Peyer's patch (tissue), 4 donors: Measurements from ENCODE around the gene ZBTB47.

ENCODE experiments used
- CTCF ChIP-seq, 6 experiments: fragments of 450-650 bp in 4 of 6; fragments of 200-600 bp in 2 of 6; sonication (generic) in 1 of 6; IDR thresholded peaks; one replicate each; pipeline ENCODE4 v1.5.1; 2017 to 2019; ENCODE audit warnings: antibody characterized with exemption in 6 of 6, mild to moderate bottlenecking in 3 of 6, moderate library complexity in 1 of 6
- POLR2A ChIP-seq, 2 donors: fragments of 450-650 bp; IDR thresholded peaks; one replicate each; pipeline ENCODE4 v1.5.1; 2017; ENCODE audit warnings: antibody characterized with exemption in 2 of 2, mild to moderate bottlenecking in 2 of 2, moderate library complexity in 2 of 2

GRCh38 chr3:42675909-42676308, 22.4 kb downstream of the ZBTB47 start:
- TF ChIP-seq CTCF (IDR thresholded peaks at IDR 0.05) (no peak), POLR2A (IDR thresholded peaks at IDR 0.05) (no peak)
